ENCODE results near the gene ADAM30.
"Not testable (repeated sequence)": the region's sequence is repeated elsewhere in the genome, so short reads cannot be mapped to it uniquely, and the experiment has no call there.

ADAM30 gene

GRCh38 chr1:119853155-119853554, 43.2 kb downstream of the ADAM30 start:
- Histone ChIP-seq H3K79me2 (ENCODE audit: insufficient read depth, low read length) (no peaks in the 10 kb centered on the region), H3K27me3 (ENCODE audit: insufficient read depth, low read length) (no peaks in the 10 kb centered on the region), H3K9me3 (ENCODE audit: low read length) (no peaks in the 10 kb centered on the region), H3K4me3 (ENCODE audit: low read depth, low read length, poor library complexity, severe bottlenecking) (no peak overlapping the region), H3K9ac (ENCODE audit: low read length) (no peak overlapping the region), H3K36me3 (ENCODE audit: insufficient read depth, low read length) (no peaks in the 10 kb centered on the region), H4K20me1 (ENCODE audit: insufficient read depth, low read length) (no peaks in the 10 kb centered on the region), H3K27ac (ENCODE audit: low read depth, low read length, poor library complexity, severe bottlenecking) (no peak overlapping the region), H3K4me2 (ENCODE audit: low read length) (no peak overlapping the region), H2AFZ (ENCODE audit: low read length) (no peak overlapping the region), H3F3A (ENCODE audit: insufficient read depth, low read length) (no peaks in the 10 kb centered on the region), H3K4me1 (ENCODE audit: insufficient read depth, low read length, severe bottlenecking) (no peaks in the 10 kb centered on the region), H3K9me2 (ENCODE audit: low read depth, low read length) (no peaks in the 10 kb centered on the region)
- TF ChIP-seq EZH2 (IDR thresholded peaks at IDR 0.05; ENCODE audit: borderline replicate concordance, low read length) (no peak), CTCF (IDR thresholded peaks at IDR 0.05; ENCODE audit: low read length) (no peak)

- H3K79me2 ChIP-seq (ENCODE audit: insufficient read depth, low read length); H3K9me2 ChIP-seq (ENCODE audit: low read depth, low read length); H3K4me3 ChIP-seq (ENCODE audit: low read depth, low read length, poor library complexity, severe bottlenecking); H3K9ac ChIP-seq (ENCODE audit: low read length); H4K20me1 ChIP-seq (ENCODE audit: insufficient read depth, low read length); H3K36me3 ChIP-seq (ENCODE audit: insufficient read depth, low read length); H2AFZ ChIP-seq (ENCODE audit: low read length); H3K4me1 ChIP-seq (ENCODE audit: insufficient read depth, low read length, severe bottlenecking); H3K9me3 ChIP-seq (ENCODE audit: low read length); H3F3A ChIP-seq (ENCODE audit: insufficient read depth, low read length); H3K27me3 ChIP-seq (ENCODE audit: insufficient read depth, low read length); H3K27ac ChIP-seq (ENCODE audit: low read depth, low read length, poor library complexity, severe bottlenecking): not testable (repeated sequence)
- peak overlapping the region; percentile 14; the same call in 1 of the 2 replicates for H3K4me2 ChIP-seq (ENCODE audit: low read length)
- TF ChIP-seq CTCF (IDR thresholded peaks at IDR 0.05; ENCODE audit: low read length) = peak; percentile 53
These were observed 52.1 kb downstream of the ADAM30 start for GRCh38 chr1:119844206-119844605.
